ENCODE data around the gene SPEM1. TPM values are rescaled to one million over a fixed set of nuclear protein-coding genes. Genes with fewer than 3 reads are reported as not detected.

Gene SPEM1
- total RNA-seq, 4 donors from 2014 or later: not detected

GRCh38 chr17:7388856-7389255 lies 31.3 kb upstream of the SPEM1 start:
- no peak for TF ChIP-seq CTCF (IDR thresholded peaks at IDR 0.05)
- no peak for TF ChIP-seq POLR2A (IDR thresholded peaks at IDR 0.05)
- 91 to 93% methylated on average over 10 of the region's 10 CpGs for WGBS, 2 donors
- intact Hi-C loops (cut with DNase I; ENCODE audit: low total_unique reads): no loop called here
- H3K4me3 ChIP-seq (ENCODE audit: low read depth, poor library complexity, severe bottlenecking): no peak overlapping the region
- no peak for DNase-seq (ENCODE audit: low spot score in 2 of 2)

- intact Hi-C loops (cut with DNase I; ENCODE audit: low total_unique reads): no loop called here
- 82 to 91% methylated on average over 19 of the region's 19 CpGs for WGBS, 2 donors
- TF ChIP-seq CTCF (IDR thresholded peaks at IDR 0.05) (no peak), POLR2A (IDR thresholded peaks at IDR 0.05) (no peak)
- H3K4me3 ChIP-seq (ENCODE audit: low read depth, poor library complexity, severe bottlenecking): no peak overlapping the region
- no peak for DNase-seq (ENCODE audit: low spot score in 2 of 2)
These were observed 29.9 kb upstream of the SPEM1 start for GRCh38 chr17:7389924-7390910.

GRCh38 chr17:7391307-7391706 lies 28.8 kb upstream of the SPEM1 start:
- WGBS, 2 donors: 59 to 80% methylated on average over 2 of the region's 2 CpGs
- no peak overlapping the region for H3K4me3 ChIP-seq (ENCODE audit: low read depth, poor library complexity, severe bottlenecking)
- TF ChIP-seq CTCF (IDR thresholded peaks at IDR 0.05) (no peak), POLR2A (IDR thresholded peaks at IDR 0.05) (no peak)
- DNase-seq (ENCODE audit: low spot score in 2 of 2): no peak
- intact Hi-C loops (cut with DNase I; ENCODE audit: low total_unique reads): no loop called here

- intact Hi-C loops (cut with DNase I; ENCODE audit: low total_unique reads): no loop called here
- DNase-seq (ENCODE audit: low spot score in 2 of 2): no peak
- TF ChIP-seq POLR2A (IDR thresholded peaks at IDR 0.05) (no peak), CTCF (IDR thresholded peaks at IDR 0.05) (no peak)
- WGBS, 2 donors: 77 to 81% methylated on average over 31 to 37 of the region's 42 CpGs
- no peak overlapping the region for H3K4me3 ChIP-seq (ENCODE audit: low read depth, poor library complexity, severe bottlenecking)
These were observed 27.2 kb upstream of the SPEM1 start for GRCh38 chr17:7392696-7393612.

- WGBS, 2 donors: 5 to 9% methylated on average over 29 to 48 of the region's 48 CpGs
- intact Hi-C loops (cut with DNase I; ENCODE audit: low total_unique reads): no loop called here
- peak overlapping the region; percentile 61 for H3K4me3 ChIP-seq (ENCODE audit: low read depth, poor library complexity, severe bottlenecking)
- no peak for DNase-seq (ENCODE audit: low spot score in 2 of 2)
- no peak for TF ChIP-seq POLR2A (IDR thresholded peaks at IDR 0.05)
- TF ChIP-seq CTCF (IDR thresholded peaks at IDR 0.05): no peak
These were observed 26.3 kb upstream of the SPEM1 start for GRCh38 chr17:7393613-7394451.
